ENCODE measurements around the gene EFR3B. TPM values are rescaled to one million over a fixed set of nuclear protein-coding genes. Genes with fewer than 3 reads are reported as not detected.

EFR3B gene
- total RNA-seq, 1 experiment from 2014 or later: 7.0 TPM

DNA sequence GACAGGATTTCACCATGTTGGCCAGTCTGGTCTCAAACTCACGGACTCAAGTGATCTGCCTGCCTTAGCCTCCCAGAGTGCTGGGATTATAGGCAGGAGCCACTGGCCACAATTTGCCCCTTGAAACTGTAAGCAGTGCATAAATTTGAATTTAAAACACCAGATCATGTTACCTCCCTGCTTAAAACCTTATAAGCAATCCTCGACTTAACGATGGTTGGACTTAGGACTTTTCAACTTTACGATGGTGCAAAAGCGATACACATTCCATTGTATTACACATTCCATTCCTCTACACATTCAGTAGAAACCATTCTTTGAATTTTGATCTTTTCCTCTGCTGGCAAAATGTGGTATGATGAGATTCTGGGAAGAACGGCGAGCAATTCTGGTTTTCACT is 23.2 kb upstream of the EFR3B start:
- Mint-ChIP-seq H3K36me3 (ENCODE audit: insufficient read depth in 1 of 3, low read depth in 3 of 3) (no peaks in the 10 kb centered on the region), H3K9me3 (peaks cover 0 to 2% of the 10 kb centered on the region in 2 experiments; a peak in 1 of 5 replicates), H3K4me3 (no peak overlapping the region), H3K27me3 (ENCODE audit: low read depth) (peaks cover 11% of the 10 kb centered on the region), H3K4me1 (peaks cover 0 to 5% of the 10 kb centered on the region in 2 experiments; a peak in 2 of 4 replicates), H3K27ac (no peak overlapping the region)
- TF ChIP-seq, protein P1, sequence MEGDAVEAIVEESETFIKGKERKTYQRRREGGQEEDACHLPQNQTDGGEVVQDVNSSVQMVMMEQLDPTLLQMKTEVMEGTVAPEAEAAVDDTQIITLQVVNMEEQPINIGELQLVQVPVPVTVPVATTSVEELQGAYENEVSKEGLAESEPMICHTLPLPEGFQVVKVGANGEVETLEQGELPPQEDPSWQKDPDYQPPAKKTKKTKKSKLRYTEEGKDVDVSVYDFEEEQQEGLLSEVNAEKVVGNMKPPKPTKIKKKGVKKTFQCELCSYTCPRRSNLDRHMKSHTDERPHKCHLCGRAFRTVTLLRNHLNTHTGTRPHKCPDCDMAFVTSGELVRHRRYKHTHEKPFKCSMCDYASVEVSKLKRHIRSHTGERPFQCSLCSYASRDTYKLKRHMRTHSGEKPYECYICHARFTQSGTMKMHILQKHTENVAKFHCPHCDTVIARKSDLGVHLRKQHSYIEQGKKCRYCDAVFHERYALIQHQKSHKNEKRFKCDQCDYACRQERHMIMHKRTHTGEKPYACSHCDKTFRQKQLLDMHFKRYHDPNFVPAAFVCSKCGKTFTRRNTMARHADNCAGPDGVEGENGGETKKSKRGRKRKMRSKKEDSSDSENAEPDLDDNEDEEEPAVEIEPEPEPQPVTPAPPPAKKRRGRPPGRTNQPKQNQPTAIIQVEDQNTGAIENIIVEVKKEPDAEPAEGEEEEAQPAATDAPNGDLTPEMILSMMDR (conservative IDR thresholded peaks at IDR 0.05): no peak
- Histone ChIP-seq H2BK12ac (ENCODE audit: insufficient read length, low read depth, low read length) (no peak overlapping the region), H3T11ph (ENCODE audit: low read length) (no peak overlapping the region), H2BK5ac (ENCODE audit: insufficient read length, low read length) (no peak overlapping the region), H3K79me2 (ENCODE audit: insufficient read depth, low read length) (no peaks in the 10 kb centered on the region), H4K20me1 (ENCODE audit: control insufficient read depth, insufficient read depth, insufficient read length) (no peaks in the 10 kb centered on the region), H3K27ac (ENCODE audit: insufficient read length, low read depth, low read length) (no peak overlapping the region), H2BK20ac (ENCODE audit: low read depth, low read length, poor library complexity, severe bottlenecking) (no peak overlapping the region), H3K79me1 (ENCODE audit: insufficient read depth, low read depth, low read length, poor library complexity, severe bottlenecking) (no peaks in the 10 kb centered on the region), H2BK15ac (ENCODE audit: low read depth, low read length) (no peak overlapping the region), H3K14ac (ENCODE audit: insufficient read depth, low read length) (no peak overlapping the region), H4K8ac (replicated peaks; ENCODE audit: insufficient read length, low read depth, low read length) (no peak overlapping the region), H4K91ac (ENCODE audit: insufficient read length, low read depth, low read length) (no peak overlapping the region), H4K5ac (ENCODE audit: insufficient read length, low read depth, low read length) (no peak overlapping the region), H3K18ac (ENCODE audit: insufficient read length, low read depth, low read length) (no peak overlapping the region), H3K4me1 (ENCODE audit: insufficient read depth, low read length) (no peaks in the 10 kb centered on the region), H2AFZ (ENCODE audit: low read length) (no peak overlapping the region), H3K23me2 (ENCODE audit: insufficient read length, low read depth, low read length, poor library complexity, severe bottlenecking) (no peaks in the 10 kb centered on the region), H2AK5ac (ENCODE audit: insufficient read length, low read length) (no peak overlapping the region), H3K9ac (ENCODE audit: extremely low read depth, insufficient read length, low read length) (no peak overlapping the region), H3K4ac (ENCODE audit: low read depth, low read length) (no peak overlapping the region), H3K23ac (ENCODE audit: insufficient read length, low read depth, low read length) (no peak overlapping the region), H3K9me3 (ENCODE audit: control insufficient read depth, low read depth, low read length) (no peaks in the 10 kb centered on the region), H3K56ac (ENCODE audit: insufficient read length, low read depth, low read length) (no peak overlapping the region), H2BK120ac (ENCODE audit: low read depth, low read length, poor library complexity, severe bottlenecking) (no peak overlapping the region), H3K27me3 (ENCODE audit: insufficient read depth, low read length) (no peaks in the 10 kb centered on the region), H3K4me2 (ENCODE audit: insufficient read depth, insufficient read length, low read length) (no peak overlapping the region)
- no CpG with 5 or more reads among the region's 7 CpGs for WGBS (ENCODE audit: extremely low coverage, insufficient read length, low lambda C conversion rate)
- DNase-seq: no peak
